ENCODE data around the gene SGSM1.
A peak's percentile ranks its signal among the peaks of the same experiment; 100 is the strongest.

Gene SGSM1

GRCh38 chr22:24796860-24797259 is 9.2 kb upstream of the SGSM1 start:
- H3K4me2 ChIP-seq (ENCODE audit: insufficient read depth, low read length): no peak overlapping the region
- no peak overlapping the region for H2AFZ ChIP-seq (ENCODE audit: low read depth, low read length)
- no peaks in the 10 kb centered on the region for H4K20me1 ChIP-seq (ENCODE audit: insufficient read depth, low read length)
- H3K9ac ChIP-seq (ENCODE audit: low read depth, low read length): no peak overlapping the region
- H3K27me3 ChIP-seq (ENCODE audit: insufficient read depth, low read length, poor library complexity): peaks cover 3% of the 10 kb centered on the region
- no peaks in the 10 kb centered on the region for H3K79me2 ChIP-seq (ENCODE audit: insufficient read depth, low read length)
- no peaks in the 10 kb centered on the region for H3K4me1 ChIP-seq (ENCODE audit: insufficient read depth, low read length)
- H3K36me3 ChIP-seq (ENCODE audit: insufficient read depth, low read length): no peaks in the 10 kb centered on the region
- ATAC-seq (ENCODE audit: insufficient read depth, low read depth) (no peak), DNase-seq (no peak)
- H3K27ac ChIP-seq (ENCODE audit: low read length): no peak overlapping the region
- H3K9me3 ChIP-seq (ENCODE audit: insufficient read depth, low read length, severe bottlenecking): no peaks in the 10 kb centered on the region
- no peak overlapping the region for H3K4me3 ChIP-seq (ENCODE audit: low read depth in 1 of 2, low read length in 2 of 2)
- TF ChIP-seq CTCF (IDR thresholded peaks at IDR 0.05; ENCODE audit: borderline replicate concordance, extremely low read depth, low read length, poor library complexity, severe bottlenecking) (no peak), EZH2 (IDR thresholded peaks at IDR 0.05; ENCODE audit: borderline replicate concordance, low read depth, low read length, severe bottlenecking) (no peak)

- Histone ChIP-seq H3K79me2 (ENCODE audit: insufficient read depth, low read length) (no peaks in the 10 kb centered on the region), H3K36me3 (ENCODE audit: insufficient read depth, low read length) (no peaks in the 10 kb centered on the region), H3K9me3 (ENCODE audit: insufficient read depth, low read length, severe bottlenecking) (no peaks in the 10 kb centered on the region), H3K27ac (ENCODE audit: low read length) (no peak overlapping the region), H3K4me2 (ENCODE audit: insufficient read depth, low read length) (no peak overlapping the region), H3K4me3 (ENCODE audit: low read depth in 1 of 2, low read length in 2 of 2) (no peak overlapping the region), H3K9ac (ENCODE audit: low read depth, low read length) (no peak overlapping the region), H2AFZ (ENCODE audit: low read depth, low read length) (no peak overlapping the region), H3K4me1 (ENCODE audit: insufficient read depth, low read length) (no peaks in the 10 kb centered on the region), H3K27me3 (ENCODE audit: insufficient read depth, low read length, poor library complexity) (peaks cover under 1% of the 10 kb centered on the region), H4K20me1 (ENCODE audit: insufficient read depth, low read length) (no peaks in the 10 kb centered on the region)
- TF ChIP-seq CTCF (IDR thresholded peaks at IDR 0.05; ENCODE audit: borderline replicate concordance, extremely low read depth, low read length, poor library complexity, severe bottlenecking): no peak
- no peak for TF ChIP-seq EZH2 (IDR thresholded peaks at IDR 0.05; ENCODE audit: borderline replicate concordance, low read depth, low read length, severe bottlenecking)
- DNase-seq: no peak
- ATAC-seq (ENCODE audit: insufficient read depth, low read depth): no peak
Observed at GRCh38 chr22:24801901-24802465, 4.0 kb upstream of the SGSM1 start.

GRCh38 chr22:24803064-24803542 is 2.9 kb upstream of the SGSM1 start:
- H3K27ac ChIP-seq (ENCODE audit: low read length): no peak overlapping the region
- H3K4me1 ChIP-seq (ENCODE audit: insufficient read depth, low read length): no peaks in the 10 kb centered on the region
- H3K36me3 ChIP-seq (ENCODE audit: insufficient read depth, low read length): no peaks in the 10 kb centered on the region
- no peaks in the 10 kb centered on the region for H4K20me1 ChIP-seq (ENCODE audit: insufficient read depth, low read length)
- H3K9me3 ChIP-seq (ENCODE audit: insufficient read depth, low read length, severe bottlenecking): no peaks in the 10 kb centered on the region
- no peak overlapping the region for H3K4me2 ChIP-seq (ENCODE audit: insufficient read depth, low read length)
- H3K27me3 ChIP-seq (ENCODE audit: insufficient read depth, low read length, poor library complexity): no peaks in the 10 kb centered on the region
- ATAC-seq (ENCODE audit: insufficient read depth, low read depth) (peak; percentile 80), DNase-seq (peak; percentile 61)
- H3K9ac ChIP-seq (ENCODE audit: low read depth, low read length): no peak overlapping the region
- H2AFZ ChIP-seq (ENCODE audit: low read depth, low read length): no peak overlapping the region
- TF ChIP-seq CTCF (IDR thresholded peaks at IDR 0.05; ENCODE audit: borderline replicate concordance, extremely low read depth, low read length, poor library complexity, severe bottlenecking) (peak; percentile 94), EZH2 (IDR thresholded peaks at IDR 0.05; ENCODE audit: borderline replicate concordance, low read depth, low read length, severe bottlenecking) (no peak)
- no peak overlapping the region for H3K4me3 ChIP-seq (ENCODE audit: low read depth in 1 of 2, low read length in 2 of 2)
- no peaks in the 10 kb centered on the region for H3K79me2 ChIP-seq (ENCODE audit: insufficient read depth, low read length)

Data from DND-41 (cell line).